Kidney epithelial cell (primary cell): Measurements from ENCODE around the gene RSRC2. TPM values are rescaled to one million over a fixed set of nuclear protein-coding genes. Genes with fewer than 3 reads are reported as not detected.
"Not testable (repeated sequence)": the region's sequence is repeated elsewhere in the genome, so short reads cannot be mapped to it uniquely, and the experiment has no call there.

Source experiments
- DNase-seq: peaks from one replicate; pipeline ENCODE4 v3.0.0-alpha.2; 2010; ENCODE audit warnings: low read depth
- H3K27me3 ChIP-seq: 2 replicates; pipeline ENCODE4 v1.6.0; 2011; ENCODE audit warnings: low read length; ENCODE audit not compliant: control insufficient read depth, insufficient read depth
- H3K36me3 ChIP-seq: 2 replicates; pipeline ENCODE4 v1.5.1; 2011; ENCODE audit warnings: low read length; ENCODE audit not compliant: control insufficient read depth, insufficient read depth
- H3K4me3 ChIP-seq: 2 replicates; pipeline ENCODE4 v1.5.1; 2011; ENCODE audit warnings: low read depth, mild to moderate bottlenecking, control low read depth, low read length
- total RNA-seq: library from RNA; depleted of rRNA; stranded (reverse); fragments of >200 nt; gene quantifications from 2 replicates; pipeline ENCODE4 v1.2.3, GENCODE V29; 2015
- TF ChIP-seq, protein P1 (sequence below): IDR thresholded peaks from 2 replicates; pipeline ENCODE4 v1.5.1; 2011; ENCODE audit warnings: mild to moderate bottlenecking, moderate library complexity, low read length, control low read depth, inconsistent platforms; ENCODE audit not compliant: insufficient read depth, poor library complexity, severe bottlenecking

Gene RSRC2, protein sequence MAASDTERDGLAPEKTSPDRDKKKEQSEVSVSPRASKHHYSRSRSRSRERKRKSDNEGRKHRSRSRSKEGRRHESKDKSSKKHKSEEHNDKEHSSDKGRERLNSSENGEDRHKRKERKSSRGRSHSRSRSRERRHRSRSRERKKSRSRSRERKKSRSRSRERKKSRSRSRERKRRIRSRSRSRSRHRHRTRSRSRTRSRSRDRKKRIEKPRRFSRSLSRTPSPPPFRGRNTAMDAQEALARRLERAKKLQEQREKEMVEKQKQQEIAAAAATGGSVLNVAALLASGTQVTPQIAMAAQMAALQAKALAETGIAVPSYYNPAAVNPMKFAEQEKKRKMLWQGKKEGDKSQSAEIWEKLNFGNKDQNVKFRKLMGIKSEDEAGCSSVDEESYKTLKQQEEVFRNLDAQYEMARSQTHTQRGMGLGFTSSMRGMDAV
- total RNA-seq: 33.9 and 41.2 TPM in 2 replicates

DNA sequence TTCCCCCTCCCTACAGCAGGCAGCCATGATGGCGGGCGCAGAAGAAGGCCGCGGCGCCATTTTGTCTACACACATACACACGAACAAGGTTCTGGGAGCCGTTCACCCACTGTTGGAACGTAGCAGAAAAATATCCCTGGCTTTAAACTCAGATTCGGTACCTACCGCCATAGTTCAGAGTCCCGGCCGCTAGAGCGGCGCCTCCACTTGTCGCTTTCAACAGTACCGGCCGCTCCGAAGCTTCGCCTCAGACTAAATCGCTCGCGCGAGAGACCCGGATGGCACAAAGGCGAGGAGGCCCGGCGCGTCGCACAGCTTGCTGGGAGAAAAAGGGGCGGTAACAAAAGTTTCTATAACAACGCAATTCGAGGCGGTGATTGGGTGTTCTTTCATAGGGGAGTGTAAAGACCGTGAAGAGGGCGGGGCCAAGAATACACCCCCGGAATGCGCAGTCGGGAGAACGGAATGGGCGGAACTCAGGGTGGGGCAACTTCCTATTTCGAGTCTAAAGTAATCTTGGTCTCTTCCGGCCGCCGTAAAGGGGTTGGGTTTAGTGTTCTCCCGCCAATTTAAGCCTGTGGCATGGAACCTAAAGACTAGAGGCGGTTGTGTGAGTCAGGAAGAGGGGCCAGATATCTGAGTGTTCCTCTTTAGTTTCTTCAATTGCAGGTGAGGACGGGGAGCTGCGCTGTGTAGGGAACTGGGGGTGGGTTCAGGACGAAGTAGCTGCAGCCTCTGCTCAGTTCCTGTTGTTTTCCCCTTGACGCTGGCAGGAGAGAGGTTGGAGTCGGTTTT lies at the start of gene RSRC2, which contains the start of gene KNTC1:
TSS of gene RSRC2 (minus strand) at position 254 of the 795 bp plus-strand sequence. CDS start at position 171, 83 bp downstream.
TSS of gene KNTC1 (plus strand) at position 567 of the 795 bp plus-strand sequence. CDS start 2,815 bp downstream, outside the sequence.
- no peaks in the 10 kb centered on the region for H3K36me3 ChIP-seq
- peak within 1 kb of the TSS; percentile 95 for H3K4me3 ChIP-seq
- TF ChIP-seq, protein P1, sequence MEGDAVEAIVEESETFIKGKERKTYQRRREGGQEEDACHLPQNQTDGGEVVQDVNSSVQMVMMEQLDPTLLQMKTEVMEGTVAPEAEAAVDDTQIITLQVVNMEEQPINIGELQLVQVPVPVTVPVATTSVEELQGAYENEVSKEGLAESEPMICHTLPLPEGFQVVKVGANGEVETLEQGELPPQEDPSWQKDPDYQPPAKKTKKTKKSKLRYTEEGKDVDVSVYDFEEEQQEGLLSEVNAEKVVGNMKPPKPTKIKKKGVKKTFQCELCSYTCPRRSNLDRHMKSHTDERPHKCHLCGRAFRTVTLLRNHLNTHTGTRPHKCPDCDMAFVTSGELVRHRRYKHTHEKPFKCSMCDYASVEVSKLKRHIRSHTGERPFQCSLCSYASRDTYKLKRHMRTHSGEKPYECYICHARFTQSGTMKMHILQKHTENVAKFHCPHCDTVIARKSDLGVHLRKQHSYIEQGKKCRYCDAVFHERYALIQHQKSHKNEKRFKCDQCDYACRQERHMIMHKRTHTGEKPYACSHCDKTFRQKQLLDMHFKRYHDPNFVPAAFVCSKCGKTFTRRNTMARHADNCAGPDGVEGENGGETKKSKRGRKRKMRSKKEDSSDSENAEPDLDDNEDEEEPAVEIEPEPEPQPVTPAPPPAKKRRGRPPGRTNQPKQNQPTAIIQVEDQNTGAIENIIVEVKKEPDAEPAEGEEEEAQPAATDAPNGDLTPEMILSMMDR: no peak
- no peaks in the 10 kb centered on the region for H3K27me3 ChIP-seq
- DNase-seq: peak; percentile 98

DNA sequence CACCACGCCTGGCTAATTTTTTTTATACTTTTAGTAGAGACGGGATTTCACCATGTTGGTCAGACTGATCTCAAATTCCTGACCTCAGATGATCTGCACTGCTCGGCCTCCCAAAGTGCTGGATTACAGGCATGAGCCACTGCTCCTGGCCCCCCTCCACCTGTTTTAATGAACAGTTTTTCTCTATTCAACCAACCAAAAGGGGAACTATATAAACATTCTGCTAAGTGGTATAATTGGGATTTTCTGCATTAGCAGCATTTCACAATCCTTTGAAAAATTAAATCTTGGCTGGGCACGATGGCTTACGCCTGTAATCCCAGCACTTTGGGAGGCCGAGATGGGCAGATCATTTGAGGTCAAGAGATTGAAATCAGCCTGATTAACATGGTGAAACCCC lies 45.1 kb upstream of the RSRC2 start:
- Histone ChIP-seq H3K27me3 (no peaks in the 10 kb centered on the region), H3K36me3 (no peaks in the 10 kb centered on the region), H3K4me3 (no peak overlapping the region)
- DNase-seq: no peak
- TF ChIP-seq, protein P1: no peak

DNA sequence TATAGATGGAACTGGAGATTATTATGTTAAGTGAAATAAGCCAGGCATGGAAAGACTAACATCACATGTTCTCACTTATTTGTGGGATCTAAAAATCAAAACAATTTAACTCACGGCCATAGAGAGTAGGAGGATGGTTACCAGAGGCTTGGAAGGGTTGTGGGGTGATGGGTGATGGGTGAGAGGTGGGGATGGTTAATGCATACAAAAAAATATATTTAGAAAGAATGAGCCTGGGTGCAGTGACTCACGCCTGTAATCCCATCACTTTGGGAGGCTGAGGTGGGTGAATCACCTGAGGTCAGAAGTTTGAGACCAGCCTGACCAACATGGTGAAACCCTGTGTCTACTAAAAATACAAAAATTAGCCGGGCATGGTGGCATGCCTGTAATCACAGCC lies 43.3 kb upstream of the RSRC2 start:
- peak; percentile 2 for DNase-seq
- not testable (repeated sequence) for H3K27me3 ChIP-seq, H3K4me3 ChIP-seq, H3K36me3 ChIP-seq

DNA sequence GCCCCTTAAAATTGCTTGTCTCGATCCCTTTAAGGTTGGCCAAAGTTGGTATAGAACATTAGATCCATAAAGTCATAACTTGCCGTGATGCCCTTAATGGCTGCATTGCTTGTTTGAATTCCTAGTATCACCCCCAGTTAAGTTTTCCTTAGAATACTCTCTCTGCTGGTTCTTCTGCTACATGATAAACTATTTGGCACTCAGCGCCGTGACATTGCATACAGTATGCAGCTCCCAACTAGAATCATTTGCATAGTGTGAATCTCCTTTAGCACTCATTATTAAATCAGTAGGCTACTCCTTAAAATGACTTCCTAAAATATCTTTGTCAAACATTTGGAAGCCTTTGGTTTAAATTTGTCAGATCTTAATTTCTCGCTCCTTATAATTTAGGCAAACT lies 42.6 kb upstream of the RSRC2 start:
- Histone ChIP-seq H3K27me3 (no peaks in the 10 kb centered on the region), H3K4me3 (no peak overlapping the region), H3K36me3 (no peaks in the 10 kb centered on the region)
- TF ChIP-seq, protein P1: no peak
- no peak for DNase-seq

DNA sequence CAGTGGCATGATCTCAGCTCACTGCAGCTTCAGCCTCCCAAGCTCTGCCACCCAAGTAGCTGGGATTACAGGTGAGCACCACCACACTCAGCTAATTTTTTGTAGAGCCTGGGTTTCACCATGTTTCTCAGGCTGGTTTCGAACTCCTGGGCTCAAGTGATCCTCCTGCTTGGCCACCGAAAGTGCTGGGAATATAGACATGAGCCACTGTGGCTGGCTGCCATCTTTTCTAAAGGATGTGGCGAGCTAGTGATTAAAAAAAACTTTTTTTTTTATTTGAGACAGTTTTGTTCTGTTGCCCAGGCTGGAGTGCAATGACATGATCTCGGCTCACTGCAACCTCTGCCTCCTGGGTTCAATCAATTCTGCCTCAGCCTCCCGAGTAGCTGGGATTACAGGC lies 40.1 kb upstream of the RSRC2 start:
- DNase-seq, H3K4me3 ChIP-seq, H3K27me3 ChIP-seq, H3K36me3 ChIP-seq: not testable (repeated sequence)

DNA sequence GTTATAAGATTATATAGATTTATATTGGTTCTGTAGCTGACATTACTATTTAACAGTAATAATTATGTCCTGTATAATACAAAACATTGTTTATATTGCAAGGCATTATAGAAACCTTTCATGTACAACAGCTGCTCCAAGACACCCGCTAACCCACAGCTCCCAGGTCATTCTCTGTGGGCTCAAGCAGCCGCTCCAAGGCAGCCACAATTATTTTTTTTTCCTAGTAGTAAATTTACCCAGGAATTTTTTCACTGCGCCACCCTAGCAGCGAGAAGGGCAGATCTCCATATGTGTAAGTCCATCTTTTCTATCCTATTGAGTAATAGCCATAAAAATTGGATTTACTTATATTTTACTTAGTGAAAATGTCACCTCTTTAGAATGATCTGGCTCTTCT lies 36.6 kb upstream of the RSRC2 start:
- H3K36me3 ChIP-seq: no peaks in the 10 kb centered on the region
- DNase-seq: no peak
- no peak overlapping the region for H3K4me3 ChIP-seq
- TF ChIP-seq, protein P1: no peak
- H3K27me3 ChIP-seq: no peaks in the 10 kb centered on the region
